Activated gamma-delta T cell (primary cell): Measurements from ENCODE around the gene ABCB11.
"Not testable (repeated sequence)": the region's sequence is repeated elsewhere in the genome, so short reads cannot be mapped to it uniquely, and the experiment has no call there.

ENCODE experiments used
- DNase-seq: peaks from one replicate; lab custom pipeline; 2025; lab: John Stamatoyannopoulos, UW

ABCB11 gene

DNA sequence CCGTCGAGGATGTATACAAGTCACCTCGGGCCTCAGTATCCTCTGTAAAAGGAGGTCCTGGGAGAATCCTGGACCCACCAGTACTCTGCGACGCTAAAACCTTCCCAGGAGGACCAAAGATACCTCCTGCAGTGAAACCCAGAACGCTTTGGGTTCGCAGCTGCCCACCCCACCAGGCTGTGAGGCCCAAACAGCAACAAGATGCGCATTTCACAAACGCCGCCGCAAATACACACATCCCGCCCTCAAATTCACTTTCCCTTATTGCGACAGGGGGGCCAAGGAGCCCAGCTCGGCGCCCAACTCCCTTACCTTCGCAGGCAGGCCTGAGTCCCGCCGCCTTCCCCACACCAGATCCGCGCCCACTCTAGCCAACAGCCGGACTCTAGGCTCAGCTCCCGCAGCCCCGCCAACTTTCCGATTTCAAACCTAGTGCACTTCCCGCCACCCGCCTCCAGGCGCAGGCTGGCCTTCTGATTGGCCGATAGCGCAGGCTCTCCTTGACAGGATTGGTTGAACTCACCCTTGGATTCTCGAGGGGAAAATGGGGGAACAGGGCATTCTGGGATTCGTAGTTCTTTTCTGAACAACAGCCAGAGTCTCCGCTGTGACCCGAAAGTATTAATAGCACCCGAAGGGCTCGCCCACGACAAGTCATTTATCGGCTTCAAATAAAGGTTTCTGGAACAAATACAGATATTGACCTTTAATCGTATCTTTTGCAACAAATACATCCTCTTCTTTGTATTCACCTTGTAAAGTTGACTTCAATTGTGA is 140.9 kb downstream of the ABCB11 start, which contains the start of gene SPC25:
Gene SPC25, minus strand, starts transcription at position 425 of the 777 bp plus-strand sequence. CDS start 911 bp downstream, outside the sequence.
- peak; percentile 38 for DNase-seq

GRCh38 chr2:168889635-168890005 is 141.5 kb downstream of the ABCB11 start:
- no peak for DNase-seq

DNA sequence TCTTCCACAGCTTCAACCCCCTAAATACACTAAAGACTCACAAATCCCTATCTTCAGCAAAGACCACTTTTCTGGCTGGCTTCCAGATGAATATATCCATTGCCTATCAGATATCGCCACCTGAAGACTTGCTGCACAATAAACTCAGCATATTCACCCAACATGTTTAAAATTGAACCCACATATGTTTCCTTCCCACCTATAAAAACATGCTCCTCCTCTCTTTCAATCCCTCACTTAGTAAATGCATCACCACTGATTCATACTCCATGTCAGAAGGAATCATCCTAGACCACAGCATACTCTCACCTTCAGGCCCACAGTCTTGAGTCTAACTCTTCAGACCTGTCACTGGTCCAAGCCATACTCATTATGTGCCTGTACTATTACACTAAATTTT is 146.1 kb downstream of the ABCB11 start:
- DNase-seq, result no peak

DNA sequence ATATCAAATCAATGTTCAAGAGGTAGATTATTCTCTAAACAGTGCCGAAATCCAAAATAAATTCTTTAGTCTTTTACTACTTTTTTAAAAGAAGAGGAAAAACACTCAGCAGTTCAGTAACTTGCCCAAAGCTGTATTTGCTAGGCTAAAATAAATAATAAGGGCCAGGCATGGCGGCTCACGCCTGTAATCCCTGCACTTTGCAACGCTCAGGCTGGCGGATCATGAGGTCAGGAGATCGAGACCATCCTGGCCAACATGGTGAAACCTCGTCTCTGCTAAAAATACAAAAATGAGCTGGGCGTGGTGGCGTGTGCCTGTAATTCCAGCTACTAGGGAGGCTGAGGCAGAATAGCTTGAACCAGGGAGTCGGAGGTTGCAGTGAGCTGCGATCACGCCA is 149.0 kb downstream of the ABCB11 start:
- DNase-seq, result not testable (repeated sequence)

- no peak for DNase-seq
Observed at GRCh38 chr2:168874368-168875054, 156.6 kb downstream of the ABCB11 start.

GRCh38 chr2:168870824-168871223 is 160.3 kb downstream of the ABCB11 start:
- not testable (repeated sequence) for DNase-seq
